GM23338 (cell line): ENCODE data around the gene VWA3B. TPM values are rescaled to one million over a fixed set of nuclear protein-coding genes. Genes with fewer than 3 reads are reported as not detected.

Experiments used
- ATAC-seq: fragments of 200-7000 bp; cut with Tn5 transposase; 3 replicates; pipeline ENCODE4 v1.9.1; 2020
- DNase-seq: peaks from one replicate; pipeline ENCODE4 v3.0.0-alpha.2; 2015; ENCODE audit warnings: low spot score
- H2AFZ ChIP-seq: fragments of 200-600 bp; sonication (generic); 2 replicates; pipeline ENCODE4 v1.8.0; 2016; ENCODE audit warnings: antibody characterized with exemption, mild to moderate bottlenecking, moderate library complexity
- H3F3A ChIP-seq: fragments of 200-600 bp; sonication (generic); replicated peaks from 2 replicates; pipeline ENCODE4 v1.8.0; 2017; ENCODE audit warnings: antibody characterized with exemption, mixed run types, low read depth
- H3K27ac ChIP-seq: fragments of 200-600 bp; sonication (generic); 2 replicates; pipeline ENCODE4 v1.6.1; 2016; ENCODE audit warnings: low read depth
- H3K27me3 ChIP-seq: fragments of 200-600 bp; sonication (generic); 2 replicates; pipeline ENCODE4 v1.8.0; 2016; ENCODE audit warnings: mild to moderate bottlenecking, mixed run types, moderate library complexity; ENCODE audit not compliant: insufficient read depth
- H3K36me3 ChIP-seq: fragments of 200-600 bp; sonication (generic); 2 replicates; pipeline ENCODE4 v1.8.0; 2016; ENCODE audit warnings: mild to moderate bottlenecking; ENCODE audit not compliant: insufficient read depth
- H3K4me1 ChIP-seq: fragments of 200-600 bp; sonication (generic); 2 replicates; pipeline ENCODE4 v1.8.0; 2016; ENCODE audit warnings: mild to moderate bottlenecking, moderate library complexity; ENCODE audit not compliant: insufficient read depth
- H3K4me2 ChIP-seq: fragments of 200-600 bp; sonication (generic); 2 replicates; pipeline ENCODE4 v1.7.1; 2017; ENCODE audit warnings: mixed run types
- H3K4me3 ChIP-seq: fragments of 200-600 bp; sonication (generic); 2 replicates; pipeline ENCODE4 v1.6.1; 2016; ENCODE audit warnings: mixed run types
- H3K79me2 ChIP-seq: fragments of 200-600 bp; sonication (generic); replicated peaks from 2 replicates; pipeline ENCODE4 v1.8.0; 2017; ENCODE audit warnings: mild to moderate bottlenecking; ENCODE audit not compliant: insufficient read depth
- H3K9me2 ChIP-seq: fragments of 200-600 bp; sonication (generic); 2 replicates; pipeline ENCODE4 v1.8.0; 2017; ENCODE audit not compliant: insufficient read depth
- H4K20me1 ChIP-seq: fragments of 200-600 bp; sonication (generic); replicated peaks from 2 replicates; pipeline ENCODE4 v1.8.0; 2017; ENCODE audit warnings: mild to moderate bottlenecking; ENCODE audit not compliant: insufficient read depth
- H3K27ac Mint-ChIP-seq: 2 replicates; pipeline ENCODE4 v1.8.0; 2020; ENCODE audit warnings: inconsistent platforms, mild to moderate bottlenecking, moderate library complexity, mixed read lengths
- H3K27me3 Mint-ChIP-seq: 3 replicates; pipeline ENCODE4 v1.8.0; 2022; ENCODE audit warnings: low read depth, mild to moderate bottlenecking, moderate library complexity, mixed read lengths, inconsistent platforms; ENCODE audit not compliant: insufficient read depth, poor library complexity
- H3K36me3 Mint-ChIP-seq: 3 replicates; pipeline ENCODE4 v1.8.0; 2021; ENCODE audit warnings: low read depth, mild to moderate bottlenecking, inconsistent platforms, moderate library complexity, mixed read lengths
- H3K4me1 Mint-ChIP-seq: 3 replicates; pipeline ENCODE4 v1.8.0; 2020; ENCODE audit warnings: mild to moderate bottlenecking, inconsistent platforms, mixed read lengths
- H3K4me3 Mint-ChIP-seq: 3 replicates; pipeline ENCODE4 v1.8.0; 2021; ENCODE audit warnings: moderate library complexity, mild to moderate bottlenecking, inconsistent platforms, mixed read lengths
- H3K9me3 Mint-ChIP-seq: 3 replicates; pipeline ENCODE4 v1.8.0; 2020; ENCODE audit warnings: moderate library complexity, mild to moderate bottlenecking, inconsistent platforms, mixed read lengths
- CREB1 ChIP-seq: fragments of 250-450 bp; sonication (Bioruptor Pico); IDR thresholded peaks from 2 replicates; pipeline ENCODE4 v1.5.0; 2020; ENCODE audit warnings: low read depth, mild to moderate bottlenecking, moderate library complexity
- EZH2 ChIP-seq: fragments of 200-600 bp; sonication (generic); IDR thresholded peaks from one replicate; pipeline ENCODE4 v1.8.0; 2017; ENCODE audit warnings: antibody characterized with exemption, mild to moderate bottlenecking, low read depth; ENCODE audit not compliant: unreplicated experiment
- EZH2phosphoT487 ChIP-seq: fragments of 200-600 bp; sonication (generic); IDR thresholded peaks from one replicate; pipeline ENCODE4 v1.8.1; 2018; ENCODE audit warnings: antibody characterized with exemption; ENCODE audit not compliant: unreplicated experiment
- JUNB ChIP-seq: IDR thresholded peaks from one replicate; pipeline ENCODE4 v1.6.1; 2016; ENCODE audit warnings: antibody characterized with exemption; ENCODE audit not compliant: unreplicated experiment
- NANOG ChIP-seq: IDR thresholded peaks from 2 replicates; pipeline ENCODE4 v1.6.1; 2016; ENCODE audit warnings: antibody characterized with exemption, borderline replicate concordance
- POLR2AphosphoS5 ChIP-seq: IDR thresholded peaks from 2 replicates; pipeline ENCODE4 v1.6.1; 2016; ENCODE audit warnings: antibody characterized with exemption, low read depth
- ZNF114 ChIP-seq: fragments of 250-450 bp; sonication (Bioruptor Pico); IDR thresholded peaks from 2 replicates; pipeline ENCODE4 v1.5.0; 2020; ENCODE audit warnings: mild to moderate bottlenecking, moderate library complexity
- ZNF331 ChIP-seq: fragments of 250-450 bp; sonication (Bioruptor Pico); IDR thresholded peaks from 2 replicates; pipeline ENCODE4 v1.5.0; 2020; ENCODE audit warnings: low read depth, mild to moderate bottlenecking, moderate library complexity
- polyA plus RNA-seq: library from polyadenylated mRNA; unstranded; fragments of >200 nt; fragmentation: Nextera tagmentation; extraction: Ambion mirVana; gene quantifications from 2 replicates; pipeline ENCODE4 v1.2.1, GENCODE V29; 2016
- total RNA-seq: library from RNA; depleted of rRNA; stranded (reverse); fragments of >200 nt; shearing (Covaris generic); gene quantifications from 2 replicates; pipeline ENCODE4 v1.2.3, GENCODE V29; 2014
- TF ChIP-seq, protein P1 (sequence below): IDR thresholded peaks from 2 replicates; pipeline ENCODE4 v1.6.1; 2016; ENCODE audit warnings: antibody characterized with exemption
- TF ChIP-seq, protein P2 (sequence below), 2 experiments: fragments of 200-600 bp in 1 of 2; sonication (generic) in 1 of 2; conservative IDR thresholded peaks; 2 replicates each; pipeline versions ENCODE4 v1.5.1 to v1.6.1; 2016 to 2017; ENCODE audit warnings: antibody characterized with exemption in 2 of 2, low read depth in 2 of 2, mild to moderate bottlenecking in 2 of 2, moderate library complexity in 1 of 2
- TF ChIP-seq, protein P3 (sequence below): IDR thresholded peaks from one replicate; pipeline ENCODE4 v1.6.1; 2018; ENCODE audit warnings: antibody characterized with exemption; ENCODE audit not compliant: unreplicated experiment

Gene VWA3B
- total and polyA plus RNA-seq, 2 experiments from 2014 or later: not detected

DNA sequence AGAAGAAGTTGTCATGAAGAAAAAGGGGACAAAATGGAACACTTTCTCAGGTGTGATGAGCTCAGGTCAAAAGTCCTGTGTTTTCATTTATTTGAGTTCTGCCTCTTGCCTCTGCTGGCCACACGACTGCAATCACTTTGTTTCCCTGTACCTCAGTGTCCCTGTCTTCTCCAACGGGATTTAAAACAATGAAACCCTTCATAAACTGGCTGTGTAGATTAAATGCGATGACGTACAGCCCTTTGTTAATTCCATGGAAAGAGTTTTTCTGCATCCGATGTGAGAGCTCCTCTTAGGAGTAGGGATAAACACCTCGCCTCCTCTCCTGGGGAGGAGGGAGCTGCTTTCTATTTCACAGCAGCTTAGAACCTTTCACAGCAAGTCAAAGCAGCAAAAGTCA is 207.7 kb downstream of the VWA3B start (continued):
- TF ChIP-seq, protein P1, sequence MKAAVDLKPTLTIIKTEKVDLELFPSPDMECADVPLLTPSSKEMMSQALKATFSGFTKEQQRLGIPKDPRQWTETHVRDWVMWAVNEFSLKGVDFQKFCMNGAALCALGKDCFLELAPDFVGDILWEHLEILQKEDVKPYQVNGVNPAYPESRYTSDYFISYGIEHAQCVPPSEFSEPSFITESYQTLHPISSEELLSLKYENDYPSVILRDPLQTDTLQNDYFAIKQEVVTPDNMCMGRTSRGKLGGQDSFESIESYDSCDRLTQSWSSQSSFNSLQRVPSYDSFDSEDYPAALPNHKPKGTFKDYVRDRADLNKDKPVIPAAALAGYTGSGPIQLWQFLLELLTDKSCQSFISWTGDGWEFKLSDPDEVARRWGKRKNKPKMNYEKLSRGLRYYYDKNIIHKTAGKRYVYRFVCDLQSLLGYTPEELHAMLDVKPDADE: no peak
- TF ChIP-seq POLR2AphosphoS5 (no peak), NANOG (no peak), EZH2phosphoT487 (no peak), JUNB (no peak), ZNF331 (no peak), CREB1 (CRISPR knock-in tag) (no peak), EZH2 (no peak), ZNF114 (no peak)
- TF ChIP-seq, protein P2, sequence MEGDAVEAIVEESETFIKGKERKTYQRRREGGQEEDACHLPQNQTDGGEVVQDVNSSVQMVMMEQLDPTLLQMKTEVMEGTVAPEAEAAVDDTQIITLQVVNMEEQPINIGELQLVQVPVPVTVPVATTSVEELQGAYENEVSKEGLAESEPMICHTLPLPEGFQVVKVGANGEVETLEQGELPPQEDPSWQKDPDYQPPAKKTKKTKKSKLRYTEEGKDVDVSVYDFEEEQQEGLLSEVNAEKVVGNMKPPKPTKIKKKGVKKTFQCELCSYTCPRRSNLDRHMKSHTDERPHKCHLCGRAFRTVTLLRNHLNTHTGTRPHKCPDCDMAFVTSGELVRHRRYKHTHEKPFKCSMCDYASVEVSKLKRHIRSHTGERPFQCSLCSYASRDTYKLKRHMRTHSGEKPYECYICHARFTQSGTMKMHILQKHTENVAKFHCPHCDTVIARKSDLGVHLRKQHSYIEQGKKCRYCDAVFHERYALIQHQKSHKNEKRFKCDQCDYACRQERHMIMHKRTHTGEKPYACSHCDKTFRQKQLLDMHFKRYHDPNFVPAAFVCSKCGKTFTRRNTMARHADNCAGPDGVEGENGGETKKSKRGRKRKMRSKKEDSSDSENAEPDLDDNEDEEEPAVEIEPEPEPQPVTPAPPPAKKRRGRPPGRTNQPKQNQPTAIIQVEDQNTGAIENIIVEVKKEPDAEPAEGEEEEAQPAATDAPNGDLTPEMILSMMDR (conservative IDR thresholded peaks at IDR 0.05; ENCODE audit: low read depth in 2 of 2): no peak

DNA sequence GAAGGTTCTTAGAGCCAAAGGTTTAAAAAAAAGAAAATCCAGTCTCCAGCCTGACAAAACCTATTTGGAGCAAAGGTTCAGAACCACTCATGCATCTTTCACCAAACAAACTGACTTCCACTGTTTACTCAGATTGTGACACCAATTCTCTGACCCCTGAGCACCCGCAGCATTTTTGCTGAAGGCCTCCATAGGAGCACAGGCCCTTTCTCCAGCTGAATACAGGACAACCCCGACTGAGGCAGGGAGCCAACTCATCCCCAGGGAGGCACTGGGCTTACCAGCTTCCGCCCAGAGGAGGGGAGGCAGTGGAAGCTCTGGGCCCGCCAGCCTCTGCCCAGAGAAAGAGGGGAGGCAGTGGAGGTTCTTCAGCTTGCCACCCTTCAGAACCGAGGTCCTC is 208.3 kb downstream of the VWA3B start:
- H2AFZ ChIP-seq: peak overlapping the region; percentile 84; the same call in 1 of the 2 replicates
- peaks cover 5% of the 10 kb centered on the region; the same call in 2 of the 3 replicates for H3K9me3 Mint-ChIP-seq
- H3F3A ChIP-seq: no peaks in the 10 kb centered on the region
- H4K20me1 ChIP-seq: no peaks in the 10 kb centered on the region
- H3K4me3 ChIP-seq: no peak overlapping the region
- no peaks in the 10 kb centered on the region for H3K79me2 ChIP-seq
- DNase-seq: no peak
- ATAC-seq: no peak
- no peaks in the 10 kb centered on the region for H3K9me2 ChIP-seq
- peaks cover 5% of the 10 kb centered on the region for H3K27me3 Mint-ChIP-seq
- H3K27ac Mint-ChIP-seq: no peak overlapping the region
- H3K36me3 Mint-ChIP-seq: no peaks in the 10 kb centered on the region
- H3K4me1 ChIP-seq: no peaks in the 10 kb centered on the region
- H3K27me3 ChIP-seq: no peaks in the 10 kb centered on the region
- H3K27ac ChIP-seq: no peak overlapping the region
- H3K4me3 Mint-ChIP-seq: no peak overlapping the region
- H3K4me1 Mint-ChIP-seq: peaks cover 6% of the 10 kb centered on the region; the same call in 2 of the 3 replicates
- H3K4me2 ChIP-seq: no peak overlapping the region
- H3K36me3 ChIP-seq: no peaks in the 10 kb centered on the region
- TF ChIP-seq, protein P3, sequence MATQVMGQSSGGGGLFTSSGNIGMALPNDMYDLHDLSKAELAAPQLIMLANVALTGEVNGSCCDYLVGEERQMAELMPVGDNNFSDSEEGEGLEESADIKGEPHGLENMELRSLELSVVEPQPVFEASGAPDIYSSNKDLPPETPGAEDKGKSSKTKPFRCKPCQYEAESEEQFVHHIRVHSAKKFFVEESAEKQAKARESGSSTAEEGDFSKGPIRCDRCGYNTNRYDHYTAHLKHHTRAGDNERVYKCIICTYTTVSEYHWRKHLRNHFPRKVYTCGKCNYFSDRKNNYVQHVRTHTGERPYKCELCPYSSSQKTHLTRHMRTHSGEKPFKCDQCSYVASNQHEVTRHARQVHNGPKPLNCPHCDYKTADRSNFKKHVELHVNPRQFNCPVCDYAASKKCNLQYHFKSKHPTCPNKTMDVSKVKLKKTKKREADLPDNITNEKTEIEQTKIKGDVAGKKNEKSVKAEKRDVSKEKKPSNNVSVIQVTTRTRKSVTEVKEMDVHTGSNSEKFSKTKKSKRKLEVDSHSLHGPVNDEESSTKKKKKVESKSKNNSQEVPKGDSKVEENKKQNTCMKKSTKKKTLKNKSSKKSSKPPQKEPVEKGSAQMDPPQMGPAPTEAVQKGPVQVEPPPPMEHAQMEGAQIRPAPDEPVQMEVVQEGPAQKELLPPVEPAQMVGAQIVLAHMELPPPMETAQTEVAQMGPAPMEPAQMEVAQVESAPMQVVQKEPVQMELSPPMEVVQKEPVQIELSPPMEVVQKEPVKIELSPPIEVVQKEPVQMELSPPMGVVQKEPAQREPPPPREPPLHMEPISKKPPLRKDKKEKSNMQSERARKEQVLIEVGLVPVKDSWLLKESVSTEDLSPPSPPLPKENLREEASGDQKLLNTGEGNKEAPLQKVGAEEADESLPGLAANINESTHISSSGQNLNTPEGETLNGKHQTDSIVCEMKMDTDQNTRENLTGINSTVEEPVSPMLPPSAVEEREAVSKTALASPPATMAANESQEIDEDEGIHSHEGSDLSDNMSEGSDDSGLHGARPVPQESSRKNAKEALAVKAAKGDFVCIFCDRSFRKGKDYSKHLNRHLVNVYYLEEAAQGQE: no peak
- TF ChIP-seq POLR2AphosphoS5 (no peak), JUNB (no peak), EZH2phosphoT487 (no peak), ZNF331 (no peak), NANOG (no peak), ZNF114 (no peak)
- TF ChIP-seq, protein P2 (conservative IDR thresholded peaks at IDR 0.05; ENCODE audit: low read depth in 2 of 2): no peak
- TF ChIP-seq, protein P1: no peak
